Measurements from ENCODE around the gene DGKZ. TPM values are rescaled to one million over a fixed set of nuclear protein-coding genes. Genes with fewer than 3 reads are reported as not detected.

Gene DGKZ, protein sequence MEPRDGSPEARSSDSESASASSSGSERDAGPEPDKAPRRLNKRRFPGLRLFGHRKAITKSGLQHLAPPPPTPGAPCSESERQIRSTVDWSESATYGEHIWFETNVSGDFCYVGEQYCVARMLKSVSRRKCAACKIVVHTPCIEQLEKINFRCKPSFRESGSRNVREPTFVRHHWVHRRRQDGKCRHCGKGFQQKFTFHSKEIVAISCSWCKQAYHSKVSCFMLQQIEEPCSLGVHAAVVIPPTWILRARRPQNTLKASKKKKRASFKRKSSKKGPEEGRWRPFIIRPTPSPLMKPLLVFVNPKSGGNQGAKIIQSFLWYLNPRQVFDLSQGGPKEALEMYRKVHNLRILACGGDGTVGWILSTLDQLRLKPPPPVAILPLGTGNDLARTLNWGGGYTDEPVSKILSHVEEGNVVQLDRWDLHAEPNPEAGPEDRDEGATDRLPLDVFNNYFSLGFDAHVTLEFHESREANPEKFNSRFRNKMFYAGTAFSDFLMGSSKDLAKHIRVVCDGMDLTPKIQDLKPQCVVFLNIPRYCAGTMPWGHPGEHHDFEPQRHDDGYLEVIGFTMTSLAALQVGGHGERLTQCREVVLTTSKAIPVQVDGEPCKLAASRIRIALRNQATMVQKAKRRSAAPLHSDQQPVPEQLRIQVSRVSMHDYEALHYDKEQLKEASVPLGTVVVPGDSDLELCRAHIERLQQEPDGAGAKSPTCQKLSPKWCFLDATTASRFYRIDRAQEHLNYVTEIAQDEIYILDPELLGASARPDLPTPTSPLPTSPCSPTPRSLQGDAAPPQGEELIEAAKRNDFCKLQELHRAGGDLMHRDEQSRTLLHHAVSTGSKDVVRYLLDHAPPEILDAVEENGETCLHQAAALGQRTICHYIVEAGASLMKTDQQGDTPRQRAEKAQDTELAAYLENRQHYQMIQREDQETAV
- 45.1 TPM for total RNA-seq

DNA sequence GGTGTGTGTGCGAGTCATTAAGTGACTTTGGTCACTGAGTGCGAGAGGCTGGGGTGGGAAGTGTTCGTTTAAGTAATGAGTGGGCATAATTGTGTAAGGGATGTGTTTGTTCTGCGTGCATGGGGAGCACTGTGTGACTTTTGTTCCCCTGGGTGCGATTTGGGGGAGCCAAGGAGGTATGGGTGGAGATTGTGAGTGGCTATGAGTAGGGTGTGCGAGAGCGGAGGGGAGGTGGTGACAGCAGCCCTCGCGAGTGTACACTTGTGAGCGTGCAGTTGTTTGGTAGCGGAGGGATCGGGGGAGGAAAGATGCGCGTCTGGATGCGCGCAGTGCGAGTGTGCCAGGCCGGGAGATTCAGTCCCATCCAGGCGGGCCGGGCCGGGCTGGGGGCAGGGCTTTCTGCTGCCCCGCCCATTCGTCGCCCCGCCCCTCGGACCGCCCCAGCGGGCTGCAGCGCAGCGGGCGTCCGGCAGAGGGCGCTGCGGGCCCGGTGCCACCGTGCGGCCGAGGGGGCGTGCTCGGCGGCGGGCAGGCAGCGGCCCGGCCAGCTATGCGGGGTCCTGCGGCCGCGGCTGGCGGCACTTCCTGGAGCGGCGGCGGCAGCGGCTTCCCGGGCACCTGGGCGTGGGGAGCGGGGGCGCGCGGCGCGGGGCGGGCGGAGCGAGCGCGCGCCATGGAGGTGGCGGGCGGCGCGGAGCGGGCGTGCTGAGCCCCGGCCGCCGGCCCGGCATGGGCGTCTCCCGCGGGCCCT lies at the start of gene DGKZ:
TSS of gene DGKZ (plus strand) at position 578 of the 751 bp plus-strand sequence. CDS start 197 bp downstream, outside the sequence.

DNA sequence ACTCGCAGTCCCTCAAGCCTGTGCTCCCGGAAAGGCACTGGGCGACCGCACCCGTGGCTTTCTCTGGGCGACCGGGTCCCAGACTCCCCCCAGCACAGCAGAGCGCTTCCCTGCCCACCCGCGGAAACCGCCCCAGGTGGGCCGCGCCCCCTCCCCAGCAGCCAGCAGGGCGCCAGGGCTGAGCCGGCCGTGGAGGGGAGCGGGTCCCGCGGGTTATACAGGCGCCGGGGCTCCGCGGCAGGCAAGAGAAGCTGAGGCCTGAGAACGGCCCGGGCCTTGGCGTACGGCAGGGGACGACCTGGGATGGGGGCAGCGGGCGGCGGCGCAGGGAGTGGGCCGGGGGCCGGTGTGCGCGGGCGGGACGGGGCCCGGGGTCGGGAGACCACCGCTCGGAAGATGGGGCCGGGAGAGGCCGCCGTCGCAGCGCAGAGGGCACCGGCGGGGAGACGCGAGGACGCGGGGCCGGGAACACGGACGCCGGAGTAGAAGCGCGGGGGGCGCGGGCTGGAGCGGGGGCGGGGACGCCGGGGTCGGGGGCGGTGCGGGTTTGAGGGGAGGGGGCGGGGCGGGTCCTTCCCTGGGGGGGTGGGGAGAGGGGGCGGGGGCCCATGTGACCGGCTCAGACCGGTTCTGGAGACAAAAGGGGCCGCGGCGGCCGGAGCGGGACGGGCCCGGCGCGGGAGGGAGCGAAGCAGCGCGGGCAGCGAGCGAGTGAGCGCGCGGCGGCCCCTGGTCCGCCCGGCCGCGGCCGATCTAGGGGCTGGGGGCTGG lies 34.0 kb downstream of the DGKZ start, which contains the start of gene MDK:
TSS of gene MDK (plus strand) at position 622 of the 771 bp plus-strand sequence. CDS start 389 bp downstream, outside the sequence.

DNA sequence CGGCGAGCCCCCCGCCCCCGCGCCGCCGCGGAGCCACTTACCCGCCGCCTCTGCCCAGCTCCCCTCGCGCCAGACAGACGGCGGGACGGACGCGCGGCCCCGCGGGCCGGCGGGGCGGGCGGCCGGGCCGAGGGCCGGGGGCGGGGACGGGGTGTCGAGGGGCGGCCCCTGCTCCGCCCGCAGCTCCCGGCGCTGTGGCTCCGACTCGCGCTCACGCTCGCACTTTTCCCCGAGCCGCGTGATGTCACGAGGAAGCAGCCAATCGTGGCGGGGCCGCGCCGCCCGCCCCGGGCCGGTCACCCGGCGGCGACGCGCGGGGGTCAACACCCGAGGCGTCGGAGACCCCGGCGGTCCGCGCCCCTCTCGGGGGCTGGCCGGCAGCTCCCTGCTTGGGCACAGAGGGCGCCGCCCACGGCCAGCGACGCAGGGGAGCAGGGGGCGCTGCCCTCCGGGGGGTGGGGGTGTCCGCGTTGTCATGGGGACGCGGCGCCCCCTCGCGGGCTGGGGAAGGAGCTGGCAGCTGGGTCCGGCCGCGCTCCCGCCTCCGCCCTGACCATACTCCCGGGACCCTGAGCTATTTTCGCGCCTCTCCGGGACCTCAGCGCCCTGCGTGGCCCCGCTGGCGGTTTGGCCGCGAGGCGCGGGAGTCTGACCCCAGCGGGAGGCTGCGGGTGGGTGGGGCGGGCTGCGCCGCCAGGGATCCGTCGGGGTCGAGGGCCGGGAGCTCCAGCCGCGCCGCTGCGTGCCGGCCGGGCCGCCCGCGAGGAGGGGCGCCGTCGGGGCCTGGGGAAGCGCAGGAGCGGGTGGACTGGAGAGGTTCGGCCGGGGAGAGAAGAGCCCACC lies 44.5 kb downstream of the DGKZ start, which contains the start of gene CHRM4:
TSS of gene CHRM4 (minus strand) at position 199 of the 843 bp plus-strand sequence. CDS start 5,219 bp downstream, outside the sequence.

Other genes starting within 250 kb of the DGKZ start
- 57.6 TPM for gene PHF21A, start 226.0 kb upstream of the DGKZ start, total RNA-seq
- 35.6 TPM for gene CREB3L1, start 69.8 kb upstream of the DGKZ start, total RNA-seq
- 221 TPM for gene MDK, start 34.2 kb downstream of the DGKZ start, total RNA-seq
- 3.2 TPM for gene CHRM4, start 44.3 kb downstream of the DGKZ start, total RNA-seq
- 52.5 TPM for gene AMBRA1, start 246.6 kb downstream of the DGKZ start, total RNA-seq